GM08714 (cell line): ENCODE data around the gene NKX2-3.

Experiments
- H3K4me3 ChIP-seq: fragments of 200-500 bp; sonication (Bioruptor generic); 2 replicates; pipeline ENCODE4 v1.5.1; 2014; ENCODE audit warnings: mild to moderate bottlenecking, low read length, inconsistent platforms
- ZNF274 ChIP-seq: IDR thresholded peaks from 2 replicates; pipeline ENCODE4 v1.6.1; 2012; ENCODE audit warnings: mild to moderate bottlenecking, low read depth, low read length

Gene NKX2-3

DNA sequence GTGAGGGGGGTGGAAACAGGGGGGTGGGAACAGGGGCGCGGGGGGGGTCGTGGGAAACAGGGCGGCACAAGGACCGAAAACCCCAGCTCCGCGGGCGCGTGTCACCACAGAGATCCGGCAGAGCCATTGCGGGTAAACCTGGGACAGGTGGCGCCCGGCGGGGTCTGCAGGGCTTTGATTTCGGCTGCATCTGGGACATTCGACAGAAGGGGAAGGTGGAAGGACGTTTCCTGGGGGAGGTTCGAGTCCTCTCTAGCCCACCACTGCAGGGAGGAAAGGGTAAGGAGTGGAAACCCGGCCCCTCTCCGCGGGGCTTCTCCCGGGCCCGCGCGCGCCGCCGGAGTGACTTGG is 7.5 kb downstream of the NKX2-3 start:
- no peak for TF ChIP-seq ZNF274
- H3K4me3 ChIP-seq = no peak overlapping the region

- no peak overlapping the region for H3K4me3 ChIP-seq
- no peak for TF ChIP-seq ZNF274
These were observed 8.2 kb downstream of the NKX2-3 start for GRCh38 chr10:99540657-99541531.

- H3K4me3 ChIP-seq = no peak overlapping the region
- no peak for TF ChIP-seq ZNF274
These were observed 11.6 kb downstream of the NKX2-3 start for GRCh38 chr10:99544322-99544721.

- no peak for TF ChIP-seq ZNF274
- no peak overlapping the region for H3K4me3 ChIP-seq
These were observed 15.3 kb downstream of the NKX2-3 start for GRCh38 chr10:99548041-99548530.

DNA sequence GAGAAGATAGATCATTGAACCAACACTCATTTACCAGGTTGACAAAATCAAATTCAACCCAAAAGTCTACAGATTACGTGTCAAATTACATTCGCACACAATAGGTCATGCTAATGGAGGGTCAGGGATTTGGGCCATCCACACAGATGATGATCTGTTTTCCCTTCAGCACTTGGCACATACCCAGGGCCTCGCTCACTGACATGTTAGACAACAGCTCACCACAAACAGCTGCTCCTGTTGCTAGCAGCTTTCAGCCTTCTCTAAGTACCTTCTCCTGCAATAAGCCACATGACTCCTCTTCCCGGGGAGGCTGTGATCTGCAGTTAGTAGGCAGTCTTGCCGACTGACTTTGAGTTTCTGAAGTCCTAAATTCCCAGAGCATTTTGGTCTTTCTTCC is 18.4 kb downstream of the NKX2-3 start:
- H3K4me3 ChIP-seq = no peak overlapping the region
- TF ChIP-seq ZNF274 = no peak

- no peak for TF ChIP-seq ZNF274
- H3K4me3 ChIP-seq = no peak overlapping the region
These were observed 18.9 kb downstream of the NKX2-3 start for GRCh38 chr10:99551616-99552015.

DNA sequence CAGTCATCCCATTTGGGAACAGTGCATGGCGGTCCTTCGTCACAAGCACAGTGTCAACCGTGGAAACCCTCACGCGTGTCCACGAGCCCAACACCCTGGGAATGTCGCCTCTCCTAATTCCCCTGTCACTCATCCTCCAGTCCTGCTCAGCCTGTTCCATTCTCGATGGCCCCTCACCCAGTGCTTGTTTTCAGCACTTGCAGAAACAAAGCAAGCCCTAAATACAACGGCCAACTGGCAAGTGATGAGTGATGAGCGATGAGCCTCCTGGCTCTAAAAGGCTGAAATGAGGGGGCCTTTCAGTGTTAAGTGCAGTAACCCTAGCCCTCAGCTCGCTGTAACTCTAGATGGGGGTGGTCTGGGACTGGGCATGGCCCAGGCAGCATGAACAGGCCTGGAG is 22.6 kb downstream of the NKX2-3 start:
- no peak overlapping the region for H3K4me3 ChIP-seq
- no peak for TF ChIP-seq ZNF274

DNA sequence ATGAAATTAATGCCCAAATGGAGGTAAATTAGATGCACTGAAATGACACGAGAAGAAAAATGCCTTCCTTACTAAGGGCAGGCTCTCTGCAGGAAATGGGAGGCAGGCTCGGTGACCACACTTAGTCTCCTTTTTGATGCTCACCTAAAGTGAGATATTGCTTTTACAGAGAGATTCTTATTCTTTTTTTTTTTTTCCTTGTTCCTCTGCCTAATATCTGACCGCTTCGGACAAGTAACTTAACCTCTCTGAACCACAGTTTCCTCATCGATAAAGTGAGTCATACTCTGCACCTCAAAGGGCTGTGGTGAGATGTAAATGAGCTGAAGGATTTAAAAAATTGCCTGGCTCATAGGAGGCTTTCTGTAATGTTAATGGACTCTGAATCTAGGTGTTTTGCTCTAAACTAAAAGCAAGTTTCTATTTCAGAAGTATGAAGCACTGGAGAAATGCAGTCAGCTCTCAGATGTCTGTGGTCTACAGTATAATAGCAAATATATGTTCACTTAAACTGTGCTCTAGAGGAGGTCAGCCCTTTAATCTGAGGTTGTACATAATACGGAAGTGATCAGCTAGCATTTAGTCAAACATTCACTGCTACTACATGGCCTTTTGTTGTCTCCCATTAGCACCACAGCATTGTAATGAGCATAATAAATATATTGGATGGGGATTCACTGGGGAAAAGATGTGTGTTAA is 23.2 kb downstream of the NKX2-3 start:
- no peak overlapping the region for H3K4me3 ChIP-seq
- TF ChIP-seq ZNF274 = no peak

DNA sequence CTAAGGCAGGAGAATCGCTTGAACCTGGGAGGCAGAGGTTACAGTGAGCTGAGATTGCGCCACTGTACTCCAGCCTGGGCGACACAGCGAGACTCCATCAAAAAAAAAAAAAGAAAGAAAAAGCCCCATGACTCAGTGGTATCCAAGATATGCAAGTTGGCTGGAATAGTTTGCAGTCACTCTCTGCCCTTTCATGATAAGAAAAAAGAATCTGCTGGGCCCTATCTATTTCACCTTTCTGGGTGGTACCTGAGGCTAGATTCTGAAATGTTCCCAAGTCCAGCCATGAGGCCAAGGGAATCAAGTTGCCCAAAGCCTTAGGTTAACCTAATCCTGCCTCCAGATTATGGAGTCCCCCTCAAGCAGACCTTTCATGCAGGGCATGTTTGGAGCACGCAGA is 24.3 kb downstream of the NKX2-3 start:
- no peak for TF ChIP-seq ZNF274
- no peak overlapping the region for H3K4me3 ChIP-seq

DNA sequence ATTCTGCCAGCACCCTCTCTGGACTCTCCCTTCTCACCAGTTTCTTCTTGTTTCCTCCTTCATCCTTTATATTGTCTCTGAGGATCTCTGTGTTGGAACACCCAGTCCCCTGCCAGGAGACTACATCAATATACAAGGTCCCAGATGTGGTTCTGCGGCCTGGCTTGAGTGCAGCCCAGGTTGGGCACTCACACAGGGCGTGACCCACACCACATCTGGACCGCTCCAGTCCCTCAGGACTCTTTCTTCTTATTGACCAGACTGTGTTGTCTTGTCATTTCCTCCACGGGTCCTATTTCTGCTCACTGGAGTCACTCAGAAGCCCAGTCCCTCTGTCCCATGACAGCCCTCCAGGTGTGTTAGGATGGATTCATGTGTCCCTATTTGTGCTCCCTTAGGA is 26.0 kb downstream of the NKX2-3 start:
- TF ChIP-seq ZNF274 = no peak
- no peak overlapping the region for H3K4me3 ChIP-seq

- TF ChIP-seq ZNF274 = no peak
- H3K4me3 ChIP-seq = no peak overlapping the region
These were observed 27.8 kb downstream of the NKX2-3 start for GRCh38 chr10:99560277-99561126.

DNA sequence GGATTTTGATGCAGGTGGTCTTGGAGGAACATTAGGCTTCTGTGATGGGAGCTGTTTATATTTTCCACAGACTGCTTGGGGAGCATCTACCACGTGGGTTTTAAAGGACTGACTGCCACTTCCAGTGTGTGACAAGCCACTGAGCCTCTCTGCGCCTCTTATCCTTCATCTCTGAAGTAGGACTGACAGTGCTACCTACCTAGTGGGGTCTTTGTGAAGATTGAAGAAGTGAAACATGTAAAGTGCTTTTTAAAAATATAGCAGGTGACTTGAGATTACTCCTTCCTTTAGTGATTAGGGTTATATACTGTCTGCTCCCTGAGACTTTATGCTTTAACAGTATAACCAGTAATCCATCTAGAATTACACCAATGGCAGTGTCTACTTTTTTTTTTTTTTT is 29.9 kb downstream of the NKX2-3 start:
- no peak overlapping the region for H3K4me3 ChIP-seq
- no peak for TF ChIP-seq ZNF274

GRCh38 chr10:99564361-99564760 is 31.6 kb downstream of the NKX2-3 start:
- TF ChIP-seq ZNF274 = no peak

DNA sequence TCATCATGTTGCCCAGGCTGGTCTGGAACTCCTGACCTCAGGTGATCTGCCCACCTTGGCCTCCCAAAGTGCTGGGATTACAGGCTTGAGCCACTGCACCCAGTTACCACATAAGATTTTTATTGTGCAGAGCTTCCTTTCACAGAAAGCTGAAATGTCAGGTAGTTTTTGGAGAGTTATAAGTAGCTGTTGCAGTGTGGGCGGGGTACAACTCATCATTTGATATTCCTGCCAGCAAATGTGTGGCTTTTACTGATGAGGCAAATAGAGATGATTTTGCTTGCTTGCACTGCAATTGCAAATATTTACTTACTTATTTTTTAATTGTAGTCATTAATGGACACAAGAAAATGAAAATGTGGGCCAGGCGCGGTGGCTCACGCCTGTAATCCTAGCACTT is 32.4 kb downstream of the NKX2-3 start:
- no peak for TF ChIP-seq ZNF274
- no peak overlapping the region for H3K4me3 ChIP-seq

More at GRCh38 chr10:99564361-99564760, 31.6 kb downstream of the NKX2-3 start:
- no peak overlapping the region for H3K4me3 ChIP-seq
